Esophagus squamous epithelium (tissue), 4 donors: ENCODE results near the gene TSPAN8.
"Not testable (repeated sequence)": the region's sequence is repeated elsewhere in the genome, so short reads cannot be mapped to it uniquely, and the experiment has no call there.

Source experiments
- CTCF ChIP-seq, 6 experiments: fragments of 450-650 bp in 4 of 6; fragments of 200-600 bp in 2 of 6; sonication (generic) in 2 of 6; IDR thresholded peaks; one replicate each; pipeline ENCODE4 v1.5.1; 2016 to 2019; ENCODE audit warnings: antibody characterized with exemption in 6 of 6, mild to moderate bottlenecking in 4 of 6, moderate library complexity in 4 of 6
- POLR2A ChIP-seq, 4 donors: fragments of 450-650 bp; IDR thresholded peaks; one replicate each; pipeline ENCODE4 v1.6.1; 2017; ENCODE audit warnings: antibody characterized with exemption in 4 of 4, mild to moderate bottlenecking in 4 of 4, moderate library complexity in 3 of 4

- not testable (repeated sequence) for TF ChIP-seq CTCF, POLR2A (IDR thresholded peaks at IDR 0.05)
These were observed 7.8 kb downstream of the TSPAN8 start for GRCh38 chr12:71150041-71150440.
